CD14-positive monocyte (primary cell): ENCODE results near the gene XXYLT1. TPM values are rescaled to one million over a fixed set of nuclear protein-coding genes. Genes with fewer than 3 reads are reported as not detected.

Experiments used
- DNase-seq, 3 donors: peaks; one replicate each; pipeline ENCODE4 v3.0.0-alpha.2; 2011 to 2022
- H2AFZ ChIP-seq: 2 replicates; pipeline ENCODE4 v1.6.0; 2012; ENCODE audit warnings: mild to moderate bottlenecking, low read depth, low read length, inconsistent platforms; ENCODE audit not compliant: insufficient read depth, poor library complexity, severe bottlenecking
- H3K27ac ChIP-seq, 2 donors: 1 replicate in 1 of 2; 2 replicates in 1 of 2; pipeline ENCODE4 v1.5.1; 2012 to 2013; ENCODE audit warnings: low read length in 2 of 2, control low read depth in 1 of 2, inconsistent platforms in 1 of 2, low read depth in 1 of 2, mild to moderate bottlenecking in 1 of 2
- H3K27me3 ChIP-seq, 2 donors: one replicate each; pipeline versions ENCODE4 v1.6.0 to v1.6.1; 2011 to 2013; ENCODE audit warnings: low read length in 2 of 2; ENCODE audit not compliant: control insufficient read depth in 2 of 2, insufficient read depth in 2 of 2
- H3K36me3 ChIP-seq, 2 donors: replicated peaks in 1 of 2; 1 replicate in 1 of 2; 2 replicates in 1 of 2; pipeline versions ENCODE4 v1.5.1 to v1.6.1; 2012 to 2013; ENCODE audit warnings: low read length in 2 of 2, control low read depth in 1 of 2, inconsistent platforms in 1 of 2, mild to moderate bottlenecking in 1 of 2; ENCODE audit not compliant: insufficient read depth in 2 of 2, control insufficient read depth in 1 of 2
- H3K4me1 ChIP-seq, 2 donors: 1 replicate in 1 of 2; 2 replicates in 1 of 2; pipeline versions ENCODE4 v1.5.1 to v1.6.1; 2012 to 2013; ENCODE audit warnings: low read length in 2 of 2, control low read depth in 1 of 2, inconsistent platforms in 1 of 2, mild to moderate bottlenecking in 1 of 2, moderate library complexity in 1 of 2; ENCODE audit not compliant: insufficient read depth in 2 of 2, control insufficient read depth in 1 of 2
- H3K4me2 ChIP-seq: replicated peaks from 2 replicates; pipeline ENCODE3; 2012; ENCODE audit warnings: low read length, moderate library complexity, mild to moderate bottlenecking; ENCODE audit not compliant: poor library complexity, severe bottlenecking; ENCODE audit errors: extremely low read depth
- H3K4me3 ChIP-seq, 3 experiments: fragments of 200-600 bp in 1 of 3; sonication (generic) in 1 of 3; replicated peaks in 1 of 3; 1 replicate in 2 of 3; 2 replicates in 1 of 3; pipeline ENCODE4 v1.5.1; 2011 to 2013; ENCODE audit warnings: low read length in 3 of 3, mild to moderate bottlenecking in 3 of 3, control low read depth in 2 of 3, low read depth in 2 of 3, inconsistent platforms in 1 of 3, moderate library complexity in 1 of 3
- H3K79me2 ChIP-seq: 2 replicates; pipeline ENCODE4 v1.6.0; 2012; ENCODE audit warnings: mild to moderate bottlenecking, control low read depth, inconsistent platforms, low read length, moderate library complexity; ENCODE audit not compliant: insufficient read depth
- H3K9ac ChIP-seq: 2 replicates; pipeline ENCODE4 v1.6.0; 2017; ENCODE audit warnings: low read length, mild to moderate bottlenecking; ENCODE audit not compliant: insufficient read depth, poor library complexity, severe bottlenecking
- H3K9me3 ChIP-seq, 2 donors: replicated peaks in 1 of 2; 1 replicate in 1 of 2; 2 replicates in 1 of 2; pipeline versions ENCODE4 v1.5.1 to v1.6.1; 2012 to 2013; ENCODE audit warnings: low read length in 2 of 2, control low read depth in 1 of 2; ENCODE audit not compliant: control insufficient read depth in 1 of 2, insufficient read depth in 1 of 2
- H4K20me1 ChIP-seq: 2 replicates; pipeline ENCODE4 v1.6.0; 2012; ENCODE audit warnings: mild to moderate bottlenecking, low read length, control low read depth, moderate library complexity; ENCODE audit not compliant: insufficient read depth
- H3K27ac Mint-ChIP-seq, 7 donors: one replicate each; pipeline ENCODE4 v1.8.0; 2020; ENCODE audit warnings: mild to moderate bottlenecking in 7 of 7, mixed read lengths in 7 of 7, moderate library complexity in 6 of 7, inconsistent platforms in 2 of 7
- H3K27me3 Mint-ChIP-seq, 3 donors: one replicate each; pipeline ENCODE4 v1.8.0; 2021 to 2022; ENCODE audit warnings: low read depth in 3 of 3, mild to moderate bottlenecking in 3 of 3, mixed read lengths in 3 of 3, moderate library complexity in 3 of 3, inconsistent platforms in 1 of 3
- H3K36me3 Mint-ChIP-seq, 2 donors: one replicate each; pipeline ENCODE4 v1.8.0; 2020; ENCODE audit warnings: mixed read lengths in 2 of 2, inconsistent platforms in 1 of 2, mild to moderate bottlenecking in 1 of 2
- H3K4me1 Mint-ChIP-seq: one replicate; pipeline ENCODE4 v1.8.0; 2020; ENCODE audit warnings: mild to moderate bottlenecking, mixed read lengths
- H3K4me3 Mint-ChIP-seq, 2 donors: one replicate each; pipeline ENCODE4 v1.8.0; 2020; ENCODE audit warnings: mild to moderate bottlenecking in 2 of 2, mixed read lengths in 2 of 2, moderate library complexity in 1 of 2
- H3K9me3 Mint-ChIP-seq, 7 donors: one replicate each; pipeline ENCODE4 v1.8.0; 2020 to 2022; ENCODE audit warnings: mixed read lengths in 7 of 7, mild to moderate bottlenecking in 6 of 7, moderate library complexity in 6 of 7, inconsistent platforms in 2 of 7
- WGBS: methylation state at CpG from one replicate; pipeline ENCODE4 v1.1.5; 2013; ENCODE audit warnings: missing lambda C conversion rate; ENCODE audit not compliant: insufficient coverage; 5-methylcytosine and 5-hydroxymethylcytosine counted together
- intact Hi-C, 2 donors: fragments of 100-400 bp; cut with micrococcal nuclease; formaldehyde crosslinking; loops; one replicate each; pipeline versions ENCODE4 v1.15.0 to v1.15.1; 2023
- polyA plus RNA-seq, 3 donors: library from polyadenylated mRNA; depleted of rRNA in 1 of 3; unstranded in 2 of 3; stranded (reverse) in 1 of 3; fragments of 300-500 nt in 2 of 3; fragments of >200 nt in 1 of 3; fragmentation: Illumina TruSeq in 2 of 3; gene quantifications; 1 replicate in 2 of 3; 2 replicates in 1 of 3; pipeline ENCODE4 v1.2.3, GENCODE V29; 2012 to 2021
- TF ChIP-seq, protein P1 (sequence below): fragments of 200-600 bp; IDR thresholded peaks from one replicate; pipeline ENCODE4 v1.8.0; 2022; ENCODE audit warnings: antibody characterized with exemption, mild to moderate bottlenecking

The XXYLT1 gene
- polyA plus RNA-seq, 3 donors: 11.8 to 13.5 (median 13.2) TPM

DNA sequence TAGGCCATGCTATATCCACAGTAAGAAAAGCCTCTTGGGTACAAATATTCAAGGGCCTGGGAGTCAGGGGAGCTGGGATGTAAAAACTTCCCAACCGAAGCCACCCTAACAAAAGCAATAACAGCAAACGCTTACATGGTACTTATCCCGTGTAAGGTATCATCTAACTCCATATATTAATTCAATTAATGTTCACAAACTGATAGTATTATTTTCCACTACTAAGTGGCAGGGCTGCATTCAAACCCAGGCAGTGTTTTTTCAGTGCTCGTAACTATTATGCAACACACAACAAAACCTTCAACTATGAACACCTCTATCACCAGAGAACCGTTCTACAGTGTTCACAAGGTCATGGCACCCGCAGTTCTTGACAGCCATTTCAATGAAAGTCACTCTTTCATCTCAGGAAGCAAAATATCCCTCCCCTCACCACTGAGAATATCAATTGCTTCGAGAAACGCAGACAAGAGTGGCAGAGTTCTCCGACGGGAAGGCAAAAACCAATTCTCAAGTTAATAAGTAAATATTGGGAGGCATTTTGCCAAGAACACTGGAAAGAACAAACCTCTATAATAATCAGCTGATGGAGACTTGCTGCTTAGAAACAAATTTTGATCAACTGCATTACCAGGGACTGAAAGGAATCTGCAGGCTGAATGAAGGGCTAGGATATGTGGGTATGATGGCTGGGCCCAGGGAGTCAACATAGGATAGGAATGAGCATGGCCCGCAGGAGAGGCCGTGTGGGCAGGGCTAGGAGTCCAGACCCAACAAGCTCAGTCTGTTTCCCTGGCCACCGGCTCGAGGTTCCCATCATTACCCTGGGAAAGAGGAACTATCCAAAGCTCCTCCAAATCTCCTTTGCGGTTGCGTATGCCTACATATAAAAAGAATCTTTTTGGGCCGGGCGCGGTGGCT lies 72.3 kb downstream of the XXYLT1 start:
- TF ChIP-seq, protein P1, sequence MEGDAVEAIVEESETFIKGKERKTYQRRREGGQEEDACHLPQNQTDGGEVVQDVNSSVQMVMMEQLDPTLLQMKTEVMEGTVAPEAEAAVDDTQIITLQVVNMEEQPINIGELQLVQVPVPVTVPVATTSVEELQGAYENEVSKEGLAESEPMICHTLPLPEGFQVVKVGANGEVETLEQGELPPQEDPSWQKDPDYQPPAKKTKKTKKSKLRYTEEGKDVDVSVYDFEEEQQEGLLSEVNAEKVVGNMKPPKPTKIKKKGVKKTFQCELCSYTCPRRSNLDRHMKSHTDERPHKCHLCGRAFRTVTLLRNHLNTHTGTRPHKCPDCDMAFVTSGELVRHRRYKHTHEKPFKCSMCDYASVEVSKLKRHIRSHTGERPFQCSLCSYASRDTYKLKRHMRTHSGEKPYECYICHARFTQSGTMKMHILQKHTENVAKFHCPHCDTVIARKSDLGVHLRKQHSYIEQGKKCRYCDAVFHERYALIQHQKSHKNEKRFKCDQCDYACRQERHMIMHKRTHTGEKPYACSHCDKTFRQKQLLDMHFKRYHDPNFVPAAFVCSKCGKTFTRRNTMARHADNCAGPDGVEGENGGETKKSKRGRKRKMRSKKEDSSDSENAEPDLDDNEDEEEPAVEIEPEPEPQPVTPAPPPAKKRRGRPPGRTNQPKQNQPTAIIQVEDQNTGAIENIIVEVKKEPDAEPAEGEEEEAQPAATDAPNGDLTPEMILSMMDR: no peak
- H3K4me1 Mint-ChIP-seq: peaks cover 25% of the 10 kb centered on the region
- no peak overlapping the region for H3K4me3 ChIP-seq
- peaks cover 0 to 1% (median 0%) of the 10 kb centered on the region in 3 donors for H3K27me3 Mint-ChIP-seq
- H3K9me3 Mint-ChIP-seq: peaks cover 0 to 3% (median 0%) of the 10 kb centered on the region in 7 donors
- H3K36me3 ChIP-seq: no peaks in the 10 kb centered on the region
- H3K4me2 ChIP-seq: peak overlapping the region; percentile 27
- peaks cover 13% of the 10 kb centered on the region for H3K79me2 ChIP-seq
- 65% methylated on average over 5 of the region's 19 CpGs for WGBS
- H3K9ac ChIP-seq: no peak overlapping the region
- H2AFZ ChIP-seq: no peak overlapping the region
- peak overlapping the region in 1 of 2 donors; percentile 12 for H3K4me3 Mint-ChIP-seq
- intact Hi-C loops: no loop called here
- H3K27ac Mint-ChIP-seq: peak overlapping the region in 4 of 7 donors; percentile 7 to 29 (median 20)
- peaks cover 0 to 6% of the 10 kb centered on the region in 2 donors for H3K36me3 Mint-ChIP-seq
- peaks cover 12 to 14% of the 10 kb centered on the region in 2 donors for H3K4me1 ChIP-seq
- H3K9me3 ChIP-seq: no peaks in the 10 kb centered on the region
- peaks cover 24% of the 10 kb centered on the region for H4K20me1 ChIP-seq
- no peak for DNase-seq
- no peaks in the 10 kb centered on the region for H3K27me3 ChIP-seq
- no peak overlapping the region for H3K27ac ChIP-seq

DNA sequence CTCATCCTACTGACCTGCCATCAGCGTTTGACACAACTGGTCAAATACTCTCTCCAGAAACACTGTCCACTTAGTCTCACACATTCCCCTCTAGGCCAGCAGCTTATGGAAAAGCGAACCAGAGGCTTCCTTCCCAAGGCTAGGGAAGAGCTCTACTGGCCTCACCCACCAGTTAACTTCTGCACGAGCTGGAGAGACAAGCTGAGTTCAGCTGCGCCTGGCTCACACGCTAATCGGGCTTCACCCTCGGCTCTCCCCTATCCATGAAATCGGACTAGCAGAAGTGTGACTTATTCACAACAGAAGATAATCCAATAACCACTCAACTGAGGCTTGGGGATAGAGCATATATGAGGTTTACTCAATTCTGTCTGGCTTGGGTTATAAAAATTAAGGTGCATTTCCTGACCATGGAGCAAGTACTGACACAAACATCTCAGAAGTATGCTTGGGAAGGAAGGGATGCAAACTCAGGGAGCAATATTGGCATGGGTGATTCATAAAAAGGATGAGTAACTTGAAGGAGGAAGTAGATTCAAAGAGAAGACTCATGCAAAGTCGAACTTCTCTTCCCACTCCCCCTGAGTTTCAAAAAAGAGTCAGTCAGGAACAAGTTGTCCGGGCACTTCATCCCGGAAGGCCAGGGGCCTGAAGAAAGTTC lies 73.1 kb downstream of the XXYLT1 start:
- H3K9ac ChIP-seq: no peak overlapping the region

More for the DNA sequence above, 73.1 kb downstream of the XXYLT1 start:
- H3K27me3 Mint-ChIP-seq: peaks cover 0 to 1% (median 0%) of the 10 kb centered on the region in 3 donors
- H3K9me3 Mint-ChIP-seq: peaks cover 0 to 3% (median 0%) of the 10 kb centered on the region in 7 donors
- peaks cover 0 to 3% of the 10 kb centered on the region in 2 donors for H3K36me3 Mint-ChIP-seq
- Histone ChIP-seq H3K36me3 (no peaks in the 10 kb centered on the region), H3K4me2 (peak overlapping the region; percentile 27), H3K27ac (no peak overlapping the region), H3K79me2 (peaks cover 13% of the 10 kb centered on the region), H3K27me3 (no peaks in the 10 kb centered on the region), H3K4me3 (no peak overlapping the region), H3K9me3 (no peaks in the 10 kb centered on the region), H2AFZ (no peak overlapping the region), H4K20me1 (peaks cover 20% of the 10 kb centered on the region), H3K4me1 (peaks cover 12 to 14% of the 10 kb centered on the region in 2 donors)
- DNase-seq: peak; percentile 43 to 77 (median 64)
- intact Hi-C loops: no loop called here
- H3K4me1 Mint-ChIP-seq: peaks cover 22% of the 10 kb centered on the region
- 97% methylated on average over 6 of the region's 11 CpGs for WGBS
- H3K27ac Mint-ChIP-seq: peak overlapping the region in 3 of 7 donors; percentile 29 to 76 (median 70)
- TF ChIP-seq, protein P1: no peak
- peak overlapping the region in 1 of 2 donors; percentile 12 for H3K4me3 Mint-ChIP-seq
